ENCODE measurements around the gene DOCK2. TPM values are rescaled to one million over a fixed set of nuclear protein-coding genes. Genes with fewer than 3 reads are reported as not detected.

Gene DOCK2
- polyA plus RNA-seq, 1 donor (not counting 4 experiments of a cell fraction or from before 2014, with no cell fraction given), result 0.21 TPM

- no peak overlapping the region for H2AFZ ChIP-seq (ENCODE audit: control insufficient read depth, low read length)
- FAIRE-seq, result no peak
- H3K9me3 ChIP-seq (ENCODE audit: control insufficient read depth, low read depth, low read length), result no peaks in the 10 kb centered on the region
- no peak for TF ChIP-seq CTCF (optimal IDR thresholded peaks at IDR 0.05 in 1 of 3, IDR thresholded peaks at IDR 0.05 in 1 of 3, conservative IDR thresholded peaks at IDR 0.05 in 1 of 3; ENCODE audit: extremely low read depth in 1 of 3, insufficient read depth in 2 of 3, low read length in 3 of 3)
- no peak for TF ChIP-seq EZH2 (IDR thresholded peaks at IDR 0.05; ENCODE audit: low read length)
- H3K4me1 ChIP-seq (ENCODE audit: control insufficient read depth, extremely low read depth, insufficient read depth, low read length), result no peaks in the 10 kb centered on the region
- peaks cover 2% of the 10 kb centered on the region for H3K27me3 ChIP-seq (ENCODE audit: control insufficient read depth, extremely low read depth, insufficient read depth, low read length)
- H4K20me1 ChIP-seq (ENCODE audit: control insufficient read depth, extremely low read depth, insufficient read depth, low read length), result no peaks in the 10 kb centered on the region
- no peak overlapping the region for H3K9ac ChIP-seq (ENCODE audit: control insufficient read depth, extremely low read depth, insufficient read depth, low read length)
- dilution Hi-C loops (cut with MboI; ENCODE audit: extremely low pct_ligation_motif_present, low sequenced_read_pairs), result no loop called here
- no peaks in the 10 kb centered on the region for H3K9me1 ChIP-seq (ENCODE audit: control insufficient read depth, extremely low read depth, insufficient read depth, low read length)
- no peak overlapping the region for H3K27ac ChIP-seq (ENCODE audit: control insufficient read depth, insufficient read depth, low read length)
- H3K79me2 ChIP-seq (ENCODE audit: control insufficient read depth, insufficient read depth, low read length), result no peaks in the 10 kb centered on the region
- no peak for DNase-seq (ENCODE audit: low read depth, low spot score)
- H3K4me2 ChIP-seq (ENCODE audit: control insufficient read depth, extremely low read depth, insufficient read depth, low read depth, low read length), result no peak overlapping the region
- no peak overlapping the region for H3K4me3 ChIP-seq (ENCODE audit: control insufficient read depth in 2 of 3, extremely low read depth in 1 of 3, insufficient read depth in 2 of 3, low read depth in 1 of 3, low read length in 3 of 3)
- no peaks in the 10 kb centered on the region for H3K36me3 ChIP-seq (ENCODE audit: control insufficient read depth in 2 of 2, extremely low read depth in 1 of 2, insufficient read depth in 2 of 2, low read length in 2 of 2)
Observed at GRCh38 chr5:169631360-169631759, 5.7 kb upstream of the DOCK2 start.

- Histone ChIP-seq H3K9me3 (ENCODE audit: control insufficient read depth, low read depth, low read length) (no peaks in the 10 kb centered on the region), H2AFZ (ENCODE audit: control insufficient read depth, low read length) (no peak overlapping the region)
Observed at GRCh38 chr5:169632946-169633345, 4.1 kb upstream of the DOCK2 start.

More at GRCh38 chr5:169632946-169633345, 4.1 kb upstream of the DOCK2 start:
- H4K20me1 ChIP-seq (ENCODE audit: control insufficient read depth, extremely low read depth, insufficient read depth, low read length), result no peaks in the 10 kb centered on the region
- peaks cover 15% of the 10 kb centered on the region for H3K27me3 ChIP-seq (ENCODE audit: control insufficient read depth, extremely low read depth, insufficient read depth, low read length)
- H3K27ac ChIP-seq (ENCODE audit: control insufficient read depth, insufficient read depth, low read length), result no peak overlapping the region
- FAIRE-seq (no peak), DNase-seq (ENCODE audit: low read depth, low spot score) (no peak)
- no peaks in the 10 kb centered on the region for H3K9me1 ChIP-seq (ENCODE audit: control insufficient read depth, extremely low read depth, insufficient read depth, low read length)
- H3K4me2 ChIP-seq (ENCODE audit: control insufficient read depth, extremely low read depth, insufficient read depth, low read depth, low read length), result no peak overlapping the region
- TF ChIP-seq EZH2 (IDR thresholded peaks at IDR 0.05; ENCODE audit: low read length), result no peak
- no peak for TF ChIP-seq CTCF (optimal IDR thresholded peaks at IDR 0.05 in 1 of 3, IDR thresholded peaks at IDR 0.05 in 1 of 3, conservative IDR thresholded peaks at IDR 0.05 in 1 of 3; ENCODE audit: extremely low read depth in 1 of 3, insufficient read depth in 2 of 3, low read length in 3 of 3)
- no peak overlapping the region for H3K4me3 ChIP-seq (ENCODE audit: control insufficient read depth in 2 of 3, extremely low read depth in 1 of 3, insufficient read depth in 2 of 3, low read depth in 1 of 3, low read length in 3 of 3)
- no peak overlapping the region for H3K9ac ChIP-seq (ENCODE audit: control insufficient read depth, extremely low read depth, insufficient read depth, low read length)
- H3K4me1 ChIP-seq (ENCODE audit: control insufficient read depth, extremely low read depth, insufficient read depth, low read length), result no peaks in the 10 kb centered on the region
- dilution Hi-C loops (cut with MboI; ENCODE audit: extremely low pct_ligation_motif_present, low sequenced_read_pairs), result no loop called here
- H3K36me3 ChIP-seq (ENCODE audit: control insufficient read depth in 2 of 2, extremely low read depth in 1 of 2, insufficient read depth in 2 of 2, low read length in 2 of 2), result no peaks in the 10 kb centered on the region
- H3K79me2 ChIP-seq (ENCODE audit: control insufficient read depth, insufficient read depth, low read length), result no peaks in the 10 kb centered on the region

Data from keratinocyte (primary cell).